HCT116 (cell line): Measurements from ENCODE around the gene FHOD3. TPM values are rescaled to one million over a fixed set of nuclear protein-coding genes. Genes with fewer than 3 reads are reported as not detected.

Experiments
- ATAC-seq: fragments of 200-7000 bp; cut with Tn5 transposase; 2 replicates; pipeline ENCODE4 v1.9.1; 2020; ENCODE audit warnings: mild to moderate bottlenecking, moderate library complexity
- BruUV-seq: library from RNA; stranded (reverse); fragments of 400-500 nt; replicated peaks from 2 replicates; lab custom pipeline; 2021; lab: Mats Ljungman, UMichigan
- CTCF ChIA-PET: fragments of 300-600 bp; sonication (Branson Sonifier 250); formaldehyde crosslinking; loops from one replicate; lab custom pipeline; 2021; ENCODE audit warnings: antibody characterized with exemption; lab: Charles Lee
- POLR2A ChIA-PET: fragments of 300-600, 350-600 bp; sonication (Branson Sonifier 250); formaldehyde crosslinking; loops from one replicate; lab custom pipeline; 2021; ENCODE audit warnings: antibody characterized with exemption; lab: Charles Lee
- RAD21 ChIA-PET, 2 experiments: fragments of 300-600 bp; sonication (Branson Sonifier 250); formaldehyde crosslinking; loops; one replicate each; lab custom pipeline; 2023; ENCODE audit warnings: low total read pairs in 2 of 2; ENCODE audit not compliant: uncharacterized antibody in 2 of 2, unreplicated experiment in 2 of 2, low non-redundant PET in 1 of 2; lab: Charles Lee
- DNase-seq: peaks from one replicate; pipeline ENCODE4 v3.0.0-alpha.2; 2010; ENCODE audit warnings: low read depth, low spot score
- H2AFZ ChIP-seq: fragments of 200-600 bp; shearing (Covaris generic), sonication (generic); 2 replicates; pipeline ENCODE4 v1.6.1; 2017; ENCODE audit warnings: low read depth, mixed run types, mixed read lengths, antibody characterized with exemption, low read length; ENCODE audit not compliant: poor library complexity, severe bottlenecking
- H3K27ac ChIP-seq: 2 replicates; pipeline ENCODE4 v1.5.1; 2012; ENCODE audit warnings: low read depth, low read length
- H3K27me3 ChIP-seq: fragments of 200-600 bp; sonication (generic); 2 replicates; pipeline ENCODE4 v1.6.1; 2016; ENCODE audit warnings: mixed run types, low read length, mixed read lengths; ENCODE audit not compliant: insufficient read depth
- H3K36me3 ChIP-seq, 2 experiments: fragments of 200-500 bp in 1 of 2; fragments of 200-600 bp in 1 of 2; sonication (Bioruptor generic) in 1 of 2; sonication (generic) in 1 of 2; 2 replicates each; pipeline versions ENCODE4 v1.5.1 to v1.6.1; 2014 to 2016; ENCODE audit warnings: low read length in 2 of 2, inconsistent platforms in 1 of 2, mixed read lengths in 1 of 2, mixed run types in 1 of 2; ENCODE audit not compliant: insufficient read depth in 2 of 2, control insufficient read depth in 1 of 2
- H3K4me1 ChIP-seq, 2 experiments: fragments of 200-600 bp in 1 of 2; sonication (generic) in 1 of 2; 2 replicates each; pipeline versions ENCODE4 v1.5.1 to v1.6.1; 2012 to 2017; ENCODE audit warnings: low read length in 2 of 2, inconsistent platforms in 1 of 2, mild to moderate bottlenecking in 1 of 2, mixed read lengths in 1 of 2, mixed run types in 1 of 2, moderate library complexity in 1 of 2; ENCODE audit not compliant: insufficient read depth in 2 of 2, control insufficient read depth in 1 of 2
- H3K4me2 ChIP-seq: fragments of 200-600 bp; sonication (generic); 2 replicates; pipeline ENCODE4 v1.6.1; 2017; ENCODE audit warnings: mixed run types, low read length, mixed read lengths
- H3K4me3 ChIP-seq, 2 experiments: fragments of 200-600 bp in 1 of 2; sonication (generic) in 1 of 2; replicated peaks in 1 of 2; 2 replicates each; pipeline ENCODE4 v1.5.1; 2011 to 2016; ENCODE audit warnings: low read length in 2 of 2, control low read depth in 1 of 2, low read depth in 1 of 2, mild to moderate bottlenecking in 1 of 2, mixed read lengths in 1 of 2, mixed run types in 1 of 2
- H3K79me2 ChIP-seq: fragments of 200-600 bp; sonication (generic); 2 replicates; pipeline ENCODE4 v1.6.1; 2017; ENCODE audit warnings: mild to moderate bottlenecking, mixed run types, low read length, moderate library complexity, mixed read lengths; ENCODE audit not compliant: insufficient read depth
- H3K9ac ChIP-seq: fragments of 200-600 bp; sonication (generic); 2 replicates; pipeline ENCODE4 v1.6.1; 2016; ENCODE audit warnings: low read length, mixed read lengths
- H3K9me2 ChIP-seq: fragments of 200-600 bp; sonication (generic), shearing (Covaris generic); 2 replicates; pipeline ENCODE4 v1.6.1; 2017; ENCODE audit warnings: mixed run types, mild to moderate bottlenecking, moderate library complexity; ENCODE audit not compliant: insufficient read depth
- H3K9me3 ChIP-seq, 2 experiments: fragments of 200-500 bp in 1 of 2; fragments of 200-600 bp in 1 of 2; sonication (Bioruptor generic) in 1 of 2; sonication (generic) in 1 of 2; 2 replicates each; pipeline ENCODE4 v1.6.1; 2014 to 2017; ENCODE audit warnings: low read length in 2 of 2, mixed read lengths in 2 of 2, inconsistent platforms in 1 of 2, low read depth in 1 of 2, mild to moderate bottlenecking in 1 of 2, mixed run types in 1 of 2, moderate library complexity in 1 of 2; ENCODE audit not compliant: control insufficient read depth in 1 of 2, insufficient read depth in 1 of 2
- H4K20me1 ChIP-seq: fragments of 200-600 bp; sonication (generic), shearing (Covaris generic); 2 replicates; pipeline ENCODE4 v1.6.1; 2017; ENCODE audit warnings: mixed run types, mild to moderate bottlenecking, moderate library complexity; ENCODE audit not compliant: insufficient read depth
- ATF3 ChIP-seq: IDR thresholded peaks from 2 replicates; pipeline ENCODE4 v1.6.1; 2012
- CBX3 ChIP-seq: IDR thresholded peaks from 2 replicates; pipeline ENCODE4 v1.6.1; 2012; ENCODE audit warnings: low read depth
- EGR1 ChIP-seq: IDR thresholded peaks from 2 replicates; pipeline ENCODE4 v1.6.1; 2012; ENCODE audit warnings: low read depth
- ELF1 ChIP-seq: IDR thresholded peaks from 2 replicates; pipeline ENCODE4 v1.6.1; 2012; ENCODE audit warnings: low read depth, borderline replicate concordance
- EZH2 ChIP-seq: fragments of 200-600 bp; sonication (generic); IDR thresholded peaks from 2 replicates; pipeline ENCODE4 v1.6.1; 2017; ENCODE audit warnings: antibody characterized with exemption, mixed run types
- JUND ChIP-seq: IDR thresholded peaks from 2 replicates; pipeline ENCODE4 v1.6.1; 2012
- POLR2AphosphoS5 ChIP-seq: IDR thresholded peaks from 2 replicates; pipeline ENCODE4 v1.6.1; 2011; ENCODE audit warnings: mild to moderate bottlenecking, low read depth, low read length, moderate library complexity
- RAD21 ChIP-seq: IDR thresholded peaks from 2 replicates; pipeline ENCODE4 v1.6.1; 2012; ENCODE audit warnings: low read depth, mild to moderate bottlenecking
- SP1 ChIP-seq: IDR thresholded peaks from 2 replicates; pipeline ENCODE4 v1.6.1; 2012; ENCODE audit warnings: low read depth
- SRF ChIP-seq: IDR thresholded peaks from 2 replicates; pipeline ENCODE4 v1.6.1; 2012; ENCODE audit warnings: low read depth
- TCF7L2 ChIP-seq: IDR thresholded peaks from 2 replicates; pipeline ENCODE4 v1.7.0; 2011; ENCODE audit warnings: borderline replicate concordance, inconsistent platforms; ENCODE audit not compliant: insufficient read depth, insufficient read length; ENCODE audit errors: extremely low read depth
- YY1 ChIP-seq: IDR thresholded peaks from 2 replicates; pipeline ENCODE4 v1.6.1; 2011; ENCODE audit warnings: low read length, low read depth, moderate library complexity, mild to moderate bottlenecking; ENCODE audit not compliant: insufficient replicate concordance; ENCODE audit errors: extremely low read depth
- ZBTB33 ChIP-seq: IDR thresholded peaks from 2 replicates; pipeline ENCODE4 v1.6.1; 2011; ENCODE audit warnings: mild to moderate bottlenecking, low read length, moderate library complexity; ENCODE audit not compliant: insufficient replicate concordance; ENCODE audit errors: extremely low read depth
- ZNF274 ChIP-seq: fragments of 200-500 bp; sonication (Bioruptor generic); IDR thresholded peaks from 2 replicates; pipeline ENCODE4 v1.6.1; 2014; ENCODE audit warnings: mild to moderate bottlenecking, low read depth, low read length, inconsistent platforms
- intact Hi-C: fragments of 100-400 bp; cut with micrococcal nuclease; formaldehyde crosslinking; loops from 2 replicates; pipeline ENCODE4 v1.10.0; 2022
- total RNA-seq: library from RNA; stranded (reverse); gene quantifications from one replicate; pipeline ENCODE4 v1.2.1, GENCODE V29; 2021; ENCODE audit not compliant: unreplicated experiment
- TF ChIP-seq, protein P1 (sequence below): IDR thresholded peaks from 2 replicates; pipeline ENCODE4 v1.6.1; 2012; ENCODE audit warnings: low read depth

The FHOD3 gene
- total RNA-seq, 1 experiment from 2014 or later, result 4.0 TPM

DNA sequence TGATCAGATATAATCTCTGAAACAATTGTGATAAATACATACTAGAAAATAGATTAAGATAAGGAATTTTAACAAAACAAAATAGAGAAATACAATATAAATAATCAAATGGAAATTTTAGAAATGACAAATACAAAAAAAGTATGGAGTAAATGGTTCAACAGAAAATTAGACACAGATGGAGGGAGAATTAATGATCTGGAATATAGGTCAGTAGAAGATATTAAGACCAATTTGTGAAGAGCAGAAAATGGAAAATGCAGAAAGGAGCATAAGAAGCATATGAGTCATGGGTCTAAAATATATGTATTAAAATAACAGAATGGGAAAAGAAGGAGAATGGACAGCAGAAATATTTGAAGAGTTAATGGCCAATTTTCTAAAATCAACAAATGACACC, 44.4 kb downstream of the FHOD3 start:
- POLR2A ChIA-PET, result no interaction called here
- TF ChIP-seq TCF7L2 (no peak), EZH2 (no peak), RAD21 (no peak), YY1 (no peak), SP1 (no peak), SRF (no peak), ZNF274 (no peak), CBX3 (no peak), ZBTB33 (no peak), ATF3 (no peak), EGR1 (no peak), ELF1 (no peak), JUND (no peak), POLR2AphosphoS5 (no peak)
- TF ChIP-seq, protein P1, sequence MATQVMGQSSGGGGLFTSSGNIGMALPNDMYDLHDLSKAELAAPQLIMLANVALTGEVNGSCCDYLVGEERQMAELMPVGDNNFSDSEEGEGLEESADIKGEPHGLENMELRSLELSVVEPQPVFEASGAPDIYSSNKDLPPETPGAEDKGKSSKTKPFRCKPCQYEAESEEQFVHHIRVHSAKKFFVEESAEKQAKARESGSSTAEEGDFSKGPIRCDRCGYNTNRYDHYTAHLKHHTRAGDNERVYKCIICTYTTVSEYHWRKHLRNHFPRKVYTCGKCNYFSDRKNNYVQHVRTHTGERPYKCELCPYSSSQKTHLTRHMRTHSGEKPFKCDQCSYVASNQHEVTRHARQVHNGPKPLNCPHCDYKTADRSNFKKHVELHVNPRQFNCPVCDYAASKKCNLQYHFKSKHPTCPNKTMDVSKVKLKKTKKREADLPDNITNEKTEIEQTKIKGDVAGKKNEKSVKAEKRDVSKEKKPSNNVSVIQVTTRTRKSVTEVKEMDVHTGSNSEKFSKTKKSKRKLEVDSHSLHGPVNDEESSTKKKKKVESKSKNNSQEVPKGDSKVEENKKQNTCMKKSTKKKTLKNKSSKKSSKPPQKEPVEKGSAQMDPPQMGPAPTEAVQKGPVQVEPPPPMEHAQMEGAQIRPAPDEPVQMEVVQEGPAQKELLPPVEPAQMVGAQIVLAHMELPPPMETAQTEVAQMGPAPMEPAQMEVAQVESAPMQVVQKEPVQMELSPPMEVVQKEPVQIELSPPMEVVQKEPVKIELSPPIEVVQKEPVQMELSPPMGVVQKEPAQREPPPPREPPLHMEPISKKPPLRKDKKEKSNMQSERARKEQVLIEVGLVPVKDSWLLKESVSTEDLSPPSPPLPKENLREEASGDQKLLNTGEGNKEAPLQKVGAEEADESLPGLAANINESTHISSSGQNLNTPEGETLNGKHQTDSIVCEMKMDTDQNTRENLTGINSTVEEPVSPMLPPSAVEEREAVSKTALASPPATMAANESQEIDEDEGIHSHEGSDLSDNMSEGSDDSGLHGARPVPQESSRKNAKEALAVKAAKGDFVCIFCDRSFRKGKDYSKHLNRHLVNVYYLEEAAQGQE, result no peak
- no TSS peak for BruUV-seq

More for the DNA sequence above, 44.4 kb downstream of the FHOD3 start:
- ChIA-PET CTCF (no interaction called here), RAD21 (no interaction called here)
- Histone ChIP-seq H2AFZ (no peak overlapping the region), H3K4me2 (no peak overlapping the region), H3K9me3 (no peaks in the 10 kb centered on the region), H4K20me1 (no peaks in the 10 kb centered on the region), H3K4me1 (no peaks in the 10 kb centered on the region), H3K4me3 (no peak overlapping the region), H3K27ac (no peak overlapping the region), H3K9ac (no peak overlapping the region), H3K9me2 (no peaks in the 10 kb centered on the region), H3K79me2 (no peaks in the 10 kb centered on the region), H3K36me3 (no peaks in the 10 kb centered on the region), H3K27me3 (no peaks in the 10 kb centered on the region)
- ATAC-seq (no peak), DNase-seq (no peak)
- intact Hi-C loops, result no loop called here
